ENCODE results near the gene ADAMTSL1.

Gene ADAMTSL1

GRCh38 chr9:18795947-18796671 lies 322.2 kb downstream of the ADAMTSL1 start:
- H3K27ac ChIP-seq = peak overlapping the region; percentile 40
- H3K36me3 ChIP-seq = no peaks in the 10 kb centered on the region

GRCh38 chr9:18796696-18797270 lies 322.8 kb downstream of the ADAMTSL1 start:
- no peak for TF ChIP-seq CTCF (IDR thresholded peaks at IDR 0.05; ENCODE audit: low read depth, low read length)
- Histone ChIP-seq H3K9me3 (ENCODE audit: severe bottlenecking) (no peaks in the 10 kb centered on the region), H3K4me3 (ENCODE audit: low read depth, low read length) (no peak overlapping the region), H3K27ac (peak overlapping the region; percentile 40), H3K27me3 (ENCODE audit: insufficient read depth, low read depth, severe bottlenecking) (no peaks in the 10 kb centered on the region), H3K36me3 (no peaks in the 10 kb centered on the region)
- DNase-seq = peak; percentile 65

More at GRCh38 chr9:18795947-18796671, 322.2 kb downstream of the ADAMTSL1 start:
- H3K27me3 ChIP-seq (ENCODE audit: insufficient read depth, low read depth, severe bottlenecking) = no peaks in the 10 kb centered on the region
- TF ChIP-seq CTCF (IDR thresholded peaks at IDR 0.05; ENCODE audit: low read depth, low read length) = no peak
- no peaks in the 10 kb centered on the region for H3K9me3 ChIP-seq (ENCODE audit: severe bottlenecking)
- DNase-seq = peak; percentile 41
- no peak overlapping the region for H3K4me3 ChIP-seq (ENCODE audit: low read depth, low read length)

- TF ChIP-seq CTCF (IDR thresholded peaks at IDR 0.05; ENCODE audit: low read depth, low read length) = no peak
- DNase-seq = no peak
- Histone ChIP-seq H3K4me3 (ENCODE audit: low read depth, low read length) (no peak overlapping the region), H3K27ac (no peak overlapping the region), H3K9me3 (ENCODE audit: severe bottlenecking) (no peaks in the 10 kb centered on the region), H3K27me3 (ENCODE audit: insufficient read depth, low read depth, severe bottlenecking) (no peaks in the 10 kb centered on the region), H3K36me3 (no peaks in the 10 kb centered on the region)
Measured at GRCh38 chr9:18798106-18798505, 324.2 kb downstream of the ADAMTSL1 start.

- DNase-seq = no peak
- TF ChIP-seq CTCF (IDR thresholded peaks at IDR 0.05; ENCODE audit: low read depth, low read length) = no peak
- no peaks in the 10 kb centered on the region for H3K9me3 ChIP-seq (ENCODE audit: severe bottlenecking)
- no peak overlapping the region for H3K27ac ChIP-seq
- no peaks in the 10 kb centered on the region for H3K36me3 ChIP-seq
- no peak overlapping the region for H3K4me3 ChIP-seq (ENCODE audit: low read depth, low read length)
- H3K27me3 ChIP-seq (ENCODE audit: insufficient read depth, low read depth, severe bottlenecking) = no peaks in the 10 kb centered on the region
Measured at GRCh38 chr9:18798508-18799290, 324.7 kb downstream of the ADAMTSL1 start.

- no peaks in the 10 kb centered on the region for H3K9me3 ChIP-seq (ENCODE audit: severe bottlenecking)
- TF ChIP-seq CTCF (IDR thresholded peaks at IDR 0.05; ENCODE audit: low read depth, low read length) = no peak
- no peak for DNase-seq
- no peak overlapping the region for H3K4me3 ChIP-seq (ENCODE audit: low read depth, low read length)
- no peaks in the 10 kb centered on the region for H3K36me3 ChIP-seq
- no peak overlapping the region for H3K27ac ChIP-seq
- no peaks in the 10 kb centered on the region for H3K27me3 ChIP-seq (ENCODE audit: insufficient read depth, low read depth, severe bottlenecking)
Measured at GRCh38 chr9:18799428-18799827, 325.5 kb downstream of the ADAMTSL1 start.
